H1 (cell line): ENCODE measurements around the gene IL18RAP. TPM values are rescaled to one million over a fixed set of nuclear protein-coding genes. Genes with fewer than 3 reads are reported as not detected.

ENCODE experiments used
- EP300 ChIP-seq, 2 experiments: IDR thresholded peaks; 1 replicate in 1 of 2; 2 replicates in 1 of 2; pipeline ENCODE4 v1.6.1; 2011 to 2012; ENCODE audit warnings: low read depth in 2 of 2, low read length in 2 of 2, mild to moderate bottlenecking in 2 of 2, borderline replicate concordance in 1 of 2, inconsistent platforms in 1 of 2, moderate library complexity in 1 of 2
- KDM1A ChIP-seq: fragments of 200-600, 300-600 bp; sonication (generic); IDR thresholded peaks from 2 replicates; pipeline ENCODE4 v1.7.1; 2016; ENCODE audit warnings: mild to moderate bottlenecking, low read length, borderline replicate concordance
- YY1 ChIP-seq: IDR thresholded peaks from 2 replicates; pipeline ENCODE4 v1.6.1; 2011; ENCODE audit warnings: low read depth, mild to moderate bottlenecking, low read length
- polyA plus RNA-seq, 7 experiments: library from polyadenylated mRNA; depleted of rRNA in 3 of 7; stranded (reverse) in 5 of 7; unstranded in 2 of 7; fragments of >200 nt in 5 of 7; fragments of 200-250 nt in 2 of 7; gene quantifications; 1 replicate in 5 of 7; 2 replicates in 1 of 7; 4 replicates in 1 of 7; pipeline versions ENCODE4 v1.2.1 to v1.2.3, GENCODE V29; 2011 to 2013; ENCODE audit warnings: missing spikeins in 2 of 7, mixed read lengths in 2 of 7
- total RNA-seq: library from RNA; stranded (reverse); fragmentation: NEBNext Ultra II Directional; extraction: Animal tissue kit (Norgen Biotek cat#: 25700); gene quantifications from 2 replicates; pipeline ENCODE4 v1.2.1, GENCODE V29; 2021

IL18RAP gene
- total and polyA plus RNA-seq, 2 of the 8 experiments (the other 6 are each of a cell fraction or from before 2014, with no cell fraction given): not detected

- TF ChIP-seq KDM1A: no peak
- no peak for TF ChIP-seq YY1
- TF ChIP-seq EP300 (IDR thresholded peaks at IDR 0.05; ENCODE audit: borderline replicate concordance in 1 of 2, low read depth in 2 of 2, low read length in 2 of 2): no peak
Observed at GRCh38 chr2:102410952-102411351, 12.0 kb upstream of the IL18RAP start (continued).
